Activated CD4-positive, CD25-positive, alpha-beta regulatory T cell treated with anti-CD3 and anti-CD28 coated beads, Interleukin-2, amount 50 U/mL, for 24 hours (primary cell): ENCODE data around the gene CSF1R.
"Not testable (repeated sequence)": the region's sequence is repeated elsewhere in the genome, so short reads cannot be mapped to it uniquely, and the experiment has no call there.

Experiments
- ATAC-seq, 2 donors: fragments of 150-1000 bp; cut with Tn5 transposase; one replicate each; pipeline ENCODE4 v1.10.0; 2021; ENCODE audit warnings: mild to moderate bottlenecking in 1 of 2, moderate library complexity in 1 of 2

CSF1R gene

DNA sequence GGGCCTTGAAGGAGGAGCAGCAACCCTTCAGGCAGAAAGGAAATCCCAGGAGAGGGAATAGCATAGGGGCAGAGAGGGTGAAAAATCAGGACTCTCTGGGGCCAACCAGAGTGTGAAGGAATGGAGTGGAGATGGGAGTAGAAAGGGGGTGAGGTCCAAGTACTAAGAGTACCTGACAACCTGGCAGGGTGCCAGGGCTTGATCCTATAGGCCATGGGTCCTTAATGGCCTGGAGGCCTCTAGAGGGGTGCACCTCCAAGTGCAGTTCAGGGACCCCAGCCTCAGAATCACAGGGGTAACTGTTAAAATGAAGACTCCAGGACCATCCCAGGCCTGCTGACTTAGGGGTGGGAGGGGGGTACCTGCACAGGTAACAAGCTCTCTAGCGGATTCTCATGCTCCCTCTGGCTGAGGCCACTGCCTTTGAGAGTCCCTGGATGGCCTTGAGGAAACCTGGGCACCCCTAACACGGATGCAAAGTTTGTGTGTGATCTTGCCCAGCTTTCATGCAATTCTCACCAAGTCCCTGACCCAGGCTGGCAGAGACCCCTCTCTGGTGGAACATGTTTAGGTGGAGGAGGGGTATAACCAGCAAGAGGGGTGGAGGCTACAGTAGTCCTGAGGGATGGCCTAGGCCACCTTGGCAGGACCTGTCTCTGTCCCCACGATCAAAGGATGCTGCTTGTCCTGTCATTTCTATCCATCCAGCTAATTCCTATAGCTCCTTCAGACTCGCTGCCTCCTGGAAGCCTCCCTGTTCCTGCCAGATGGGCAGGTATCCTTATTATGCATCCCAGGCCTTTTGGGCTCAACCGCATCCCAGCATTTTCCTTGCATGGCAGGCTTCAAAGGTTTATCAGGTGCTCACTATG lies 17.6 kb upstream of the CSF1R start:
- no peak for ATAC-seq

- ATAC-seq = no peak
These were observed 14.7 kb upstream of the CSF1R start for GRCh38 chr5:150101023-150101422.

DNA sequence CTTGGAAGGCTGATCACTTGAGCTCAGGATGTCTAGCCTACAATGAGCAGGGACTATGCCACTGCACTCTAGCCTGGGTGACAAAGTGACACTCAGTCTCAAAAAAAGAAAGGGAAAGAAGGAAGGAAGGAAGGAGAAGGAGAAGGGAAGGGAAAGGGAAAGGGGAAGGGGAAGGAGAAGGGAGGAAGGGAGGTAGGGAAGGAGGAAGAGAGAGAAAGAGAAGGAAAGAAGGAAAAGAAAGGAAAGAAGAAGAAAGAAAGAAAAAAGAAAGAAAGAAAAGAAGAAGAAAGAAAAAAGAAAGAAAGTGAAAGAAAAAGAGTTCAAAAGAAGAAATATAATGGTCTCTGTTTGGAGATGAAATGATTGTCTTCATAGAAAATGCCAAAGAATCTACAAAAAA lies 10.8 kb upstream of the CSF1R start:
- ATAC-seq = no peak

DNA sequence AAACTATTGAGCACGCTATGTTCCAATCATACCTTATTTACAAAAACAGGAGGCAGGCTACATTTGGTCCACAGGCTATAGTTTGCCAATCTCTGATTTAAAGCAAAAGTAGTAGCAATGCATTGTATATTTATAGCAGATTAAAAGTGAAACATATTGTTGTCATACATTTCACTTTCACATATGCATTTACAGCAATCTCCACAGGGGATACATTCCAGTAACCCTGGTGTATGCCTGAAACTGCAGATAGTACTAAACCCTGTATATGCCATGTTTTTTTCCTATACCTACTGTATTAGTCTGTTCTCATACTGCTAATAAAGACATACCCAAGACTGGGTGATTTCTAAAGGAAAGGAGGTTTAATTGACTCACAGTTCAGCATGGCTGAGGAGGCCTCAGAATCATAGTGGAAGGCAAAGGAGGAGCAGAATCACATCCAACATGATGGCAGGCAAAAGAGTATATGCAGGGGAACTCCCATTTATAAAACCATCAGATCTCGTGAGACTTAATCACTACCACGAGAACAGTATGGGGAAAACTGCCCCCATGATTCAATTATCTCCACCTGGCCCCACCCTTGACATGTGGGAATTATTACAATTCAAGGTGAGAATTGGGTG lies 5.9 kb upstream of the CSF1R start:
- no peak for ATAC-seq

- ATAC-seq = no peak
These were observed 1.0 kb downstream of the CSF1R start for GRCh38 chr5:150085191-150085912.

- not testable (repeated sequence) for ATAC-seq
These were observed 1.6 kb downstream of the CSF1R start for GRCh38 chr5:150084754-150085153.

- ATAC-seq = no peak
These were observed 3.5 kb downstream of the CSF1R start for GRCh38 chr5:150082889-150083288.

DNA sequence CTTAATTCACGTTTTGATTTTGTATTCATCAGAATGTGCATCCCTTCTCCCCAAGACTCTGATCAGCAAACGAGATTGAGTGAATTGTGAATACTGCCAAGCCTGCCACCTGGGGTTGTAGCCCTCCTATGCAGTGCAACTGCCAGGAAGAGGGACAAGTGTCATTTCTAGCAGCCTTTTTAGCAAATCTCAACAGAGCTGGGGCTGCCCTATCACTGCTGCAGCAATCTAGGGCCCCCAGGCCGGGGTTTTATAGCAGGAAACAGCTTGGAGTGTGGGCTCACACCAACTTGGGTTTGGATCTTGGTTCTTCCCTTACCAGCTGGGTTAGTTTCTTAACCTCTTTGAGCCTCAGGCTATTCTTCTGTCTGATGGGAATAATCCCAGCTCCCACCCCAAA lies 4.0 kb downstream of the CSF1R start:
- no peak for ATAC-seq

DNA sequence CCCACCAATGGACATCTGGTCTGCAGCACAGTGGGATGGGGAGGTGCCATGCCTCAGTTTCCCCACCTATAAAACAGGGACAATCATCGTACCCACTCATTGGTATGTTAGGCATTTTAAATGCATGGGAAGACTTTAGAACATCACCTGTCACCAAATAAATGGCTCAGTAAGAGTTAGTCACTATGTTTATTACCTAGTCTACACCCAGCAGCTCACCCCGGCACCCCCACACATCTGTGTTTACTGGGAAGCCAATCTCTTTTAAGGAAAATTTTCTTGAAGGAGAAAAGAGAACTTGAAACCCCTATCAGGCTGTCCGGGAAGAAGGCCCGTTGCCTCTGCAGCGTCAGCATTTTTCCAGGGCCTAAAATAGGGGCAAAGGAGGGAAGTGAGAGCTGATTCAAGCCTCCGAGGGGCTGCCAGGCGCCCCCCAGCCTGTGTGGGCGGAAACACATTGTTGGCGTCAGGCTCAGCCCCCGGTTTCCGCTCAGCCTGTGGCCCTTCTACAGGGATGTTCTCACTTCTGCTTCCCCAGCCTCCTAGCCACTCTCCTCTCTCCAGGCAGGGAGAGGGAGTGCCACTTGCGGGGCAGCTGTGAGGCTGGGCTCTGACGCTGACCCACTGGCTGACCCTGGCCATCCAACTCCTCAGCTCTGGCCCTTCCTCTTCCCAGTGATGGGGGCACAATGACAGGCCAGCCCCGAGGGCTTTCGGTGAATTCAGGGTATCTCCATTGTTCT lies 4.6 kb downstream of the CSF1R start:
- no peak for ATAC-seq

- no peak for ATAC-seq
These were observed 5.5 kb downstream of the CSF1R start for GRCh38 chr5:150080696-150081435.

DNA sequence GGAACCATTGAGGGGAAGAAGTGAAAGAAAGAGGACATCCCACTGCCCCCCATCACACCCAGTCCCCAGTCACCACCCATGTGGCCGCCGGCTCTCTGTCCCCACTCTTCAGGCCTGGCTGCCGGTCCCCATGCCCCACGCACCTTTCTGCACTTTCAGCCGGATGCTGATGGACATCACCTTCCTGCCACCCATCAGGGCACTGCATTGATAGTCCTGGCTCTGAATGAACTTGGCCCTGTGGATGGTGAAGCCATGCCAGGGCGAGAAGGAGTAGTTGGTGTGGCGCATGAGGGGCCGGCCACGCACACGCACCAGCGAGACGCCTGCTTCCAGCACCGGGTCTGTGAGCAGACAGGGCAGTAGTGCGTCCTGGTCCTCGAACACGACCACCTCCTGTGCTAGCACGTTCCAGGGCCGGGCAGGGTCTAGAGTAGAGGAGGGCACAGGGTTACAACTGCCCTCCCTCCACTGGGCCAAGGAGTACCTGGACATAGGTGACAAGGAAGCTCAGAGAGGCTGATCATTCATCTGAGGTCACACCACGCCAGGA lies 6.4 kb downstream of the CSF1R start:
- no peak for ATAC-seq

DNA sequence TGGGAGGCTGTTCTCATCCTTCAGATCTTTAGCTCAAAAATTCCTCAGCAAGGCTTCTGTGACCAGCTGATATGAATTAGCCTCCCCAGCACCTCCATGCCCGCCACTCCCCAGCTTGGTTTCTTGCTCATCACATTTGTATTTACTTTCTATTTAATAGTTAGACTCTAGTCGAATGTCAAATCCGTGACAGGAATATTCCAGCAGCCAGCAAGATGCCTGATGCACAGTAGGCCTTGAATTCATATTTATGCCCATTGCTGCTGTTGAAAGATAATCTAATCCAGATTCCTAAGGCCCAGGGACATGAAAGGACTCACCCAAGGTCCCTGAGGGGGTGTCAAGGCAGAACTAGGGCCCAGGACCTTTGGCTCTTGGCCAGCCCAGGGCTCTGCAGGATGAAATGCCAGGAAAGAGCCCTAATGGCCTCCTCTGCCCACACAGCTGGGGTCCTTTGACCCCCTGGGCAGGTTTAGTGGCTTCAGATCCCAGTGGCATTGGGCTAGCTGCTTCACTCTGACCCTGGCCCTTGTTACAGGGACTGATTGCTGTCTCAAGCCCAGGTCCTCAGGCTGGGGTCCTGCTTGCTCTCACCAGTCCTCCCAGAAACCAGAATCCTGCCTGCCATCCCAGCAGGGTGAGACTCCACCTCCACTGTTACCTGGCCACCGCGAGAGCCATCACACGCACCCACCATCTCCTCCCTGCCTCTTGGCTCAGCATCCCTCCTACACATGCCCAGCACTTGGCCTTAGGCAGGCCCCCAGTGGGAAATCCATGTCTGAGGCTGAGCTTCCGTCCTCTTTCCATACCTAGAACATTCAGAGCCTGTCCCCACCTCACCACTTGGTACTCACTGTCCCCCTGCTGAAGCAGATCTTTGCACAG lies 7.3 kb downstream of the CSF1R start:
- no peak for ATAC-seq

DNA sequence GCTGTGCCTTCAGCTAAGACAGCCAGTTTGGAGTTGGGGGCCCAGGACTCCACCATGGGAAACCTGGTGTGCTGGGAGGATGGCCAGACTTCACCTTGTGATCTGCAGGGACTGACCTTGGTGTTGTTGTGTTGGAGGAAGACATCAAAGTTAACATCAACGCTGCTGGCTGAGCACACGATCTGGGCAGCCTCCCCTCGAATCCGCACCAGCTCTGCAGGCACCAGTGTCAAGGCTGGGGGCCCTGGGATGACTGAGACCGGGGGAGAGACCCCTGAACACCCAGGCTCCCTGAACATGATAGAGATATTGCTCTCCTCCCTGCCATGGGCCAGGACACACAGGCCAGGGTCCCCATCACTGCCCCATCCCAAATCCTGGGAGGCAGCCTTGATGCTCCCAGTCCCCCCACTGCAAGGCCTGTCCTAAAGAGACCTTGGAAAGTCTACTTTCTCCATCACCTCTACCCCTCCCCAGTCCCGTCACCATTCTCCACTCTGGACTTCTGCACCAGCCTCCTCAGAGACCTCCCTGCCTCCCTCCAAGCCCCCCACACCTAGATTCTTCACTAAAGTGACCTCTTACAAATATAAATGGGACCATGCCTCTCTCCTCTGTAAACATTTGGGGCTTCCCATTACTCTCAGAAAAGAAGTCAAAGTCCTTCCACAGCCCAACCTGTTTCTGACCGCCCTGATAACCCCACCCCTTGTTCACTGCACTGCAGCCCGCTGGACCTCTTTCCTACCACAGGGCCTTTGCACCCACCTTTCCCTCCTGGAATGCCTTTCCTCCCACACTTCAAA lies 8.2 kb downstream of the CSF1R start:
- no peak for ATAC-seq

DNA sequence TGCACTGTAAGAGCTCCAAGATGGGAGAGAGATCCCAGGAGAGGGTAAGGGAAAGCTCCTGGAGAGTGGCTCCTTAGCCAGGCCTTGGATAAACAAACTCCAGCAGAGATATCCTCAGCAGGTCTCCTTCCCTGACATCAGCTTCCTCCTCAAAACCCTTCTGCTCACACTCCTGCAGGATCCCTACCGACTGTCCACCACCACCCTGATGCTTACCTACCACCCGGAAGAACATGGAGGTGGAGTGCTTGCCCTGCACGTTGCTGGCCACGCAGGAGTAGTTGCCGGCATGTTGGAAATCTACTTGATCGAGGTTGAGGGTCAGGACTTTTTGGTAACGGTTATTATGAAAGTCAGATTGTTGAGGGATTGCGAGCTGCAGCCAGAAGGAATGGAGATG lies 9.3 kb downstream of the CSF1R start:
- ATAC-seq = no peak

DNA sequence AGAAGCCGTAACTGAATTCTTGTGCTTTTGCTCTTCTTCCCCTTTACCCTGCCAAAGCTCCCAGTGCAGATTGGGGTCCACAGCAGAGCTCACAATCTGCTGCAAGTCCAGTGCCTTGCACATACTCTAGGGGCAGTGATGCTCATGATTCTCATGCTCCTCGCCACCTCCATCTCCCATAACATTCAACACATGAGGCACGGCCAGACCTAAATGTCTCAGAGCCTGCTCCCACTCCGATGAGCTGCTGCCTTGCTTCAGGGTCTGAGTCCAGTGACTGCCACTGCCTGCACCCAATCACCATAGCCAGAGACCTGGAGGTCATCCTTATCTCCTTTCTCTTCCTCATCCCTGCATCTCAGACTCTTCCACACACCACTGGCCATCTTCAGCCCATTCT lies 10.5 kb downstream of the CSF1R start:
- no peak for ATAC-seq

DNA sequence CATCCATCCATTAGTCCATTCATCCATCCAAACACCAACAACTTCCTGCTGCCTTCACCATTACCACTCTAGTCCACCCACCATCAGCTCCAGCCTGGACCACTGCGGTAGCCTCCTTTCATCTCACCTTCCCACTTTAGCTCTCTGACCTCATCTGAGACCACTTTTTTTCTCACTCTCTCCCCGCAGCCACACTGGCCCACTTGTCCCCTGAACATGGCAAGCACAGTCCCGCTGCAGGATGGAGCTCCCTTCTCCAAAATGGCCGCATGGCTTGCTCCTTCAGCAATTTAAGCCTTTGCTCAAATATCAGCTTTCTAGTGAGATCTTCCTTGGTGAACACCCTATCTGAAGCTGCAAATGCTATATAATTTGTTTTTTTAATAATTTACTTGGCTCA lies 11.1 kb downstream of the CSF1R start:
- ATAC-seq = no peak

DNA sequence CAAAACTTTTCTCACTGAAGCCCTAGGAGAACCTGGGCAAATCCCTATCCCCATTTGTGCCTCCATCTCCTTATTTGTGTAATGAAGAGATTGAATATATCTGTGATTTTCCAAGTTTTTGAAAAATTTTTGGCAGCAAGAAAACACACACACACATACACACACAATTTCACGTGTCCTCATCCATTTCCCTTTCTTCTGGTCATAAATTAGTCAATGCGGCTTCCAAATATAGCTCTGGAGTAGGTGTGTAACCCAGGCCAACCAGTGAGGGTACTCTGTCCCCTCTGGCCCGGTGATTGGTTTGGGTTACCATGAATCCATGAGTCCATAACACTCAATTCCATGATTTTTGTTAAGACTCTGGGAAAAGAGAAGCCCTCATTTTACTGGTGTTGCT lies 12.7 kb downstream of the CSF1R start:
- no peak for ATAC-seq

- no peak for ATAC-seq
These were observed 13.2 kb downstream of the CSF1R start for GRCh38 chr5:150073086-150073625.

DNA sequence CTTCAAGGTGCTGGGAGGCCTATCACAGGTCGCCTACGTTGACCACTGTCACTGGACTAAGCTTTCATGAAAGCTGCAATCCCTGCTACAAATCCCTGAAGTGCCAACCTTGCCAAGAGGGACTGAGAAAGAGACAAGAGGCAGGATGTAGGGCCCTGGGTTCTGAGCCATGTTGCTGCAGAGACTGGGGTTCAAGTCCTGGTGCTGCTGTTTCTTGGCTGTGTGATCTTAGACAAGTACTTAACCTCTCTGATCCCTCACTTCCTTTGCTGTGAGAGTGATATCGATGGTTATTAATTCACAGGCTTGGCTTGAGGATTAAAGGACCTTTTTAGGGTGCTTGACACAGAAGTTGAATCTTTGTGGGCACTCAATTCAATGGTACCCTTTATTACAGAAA lies 15.5 kb downstream of the CSF1R start:
- no peak for ATAC-seq
